Sigmoid colon (tissue), 7 donors: ENCODE measurements around the gene SUMF2. TPM values are rescaled to one million over a fixed set of nuclear protein-coding genes. Genes with fewer than 3 reads are reported as not detected.
A peak's percentile ranks its signal among the peaks of the same experiment; 100 is the strongest.
"Not testable (repeated sequence)": the region's sequence is repeated elsewhere in the genome, so short reads cannot be mapped to it uniquely, and the experiment has no call there.

Source experiments
- DNase-seq: peaks from one replicate; pipeline ENCODE4 v3.0.0-alpha.2; 2019
- H3K27ac ChIP-seq, 4 donors: fragments of 200-600 bp; sonication (generic); one replicate each; pipeline ENCODE4 v1.5.1; 2016 to 2019; ENCODE audit warnings: mild to moderate bottlenecking in 1 of 4
- H3K27me3 ChIP-seq, 3 donors: fragments of 200-600 bp; sonication (generic); one replicate each; pipeline ENCODE4 v1.5.1; 2019; ENCODE audit warnings: mild to moderate bottlenecking in 1 of 3
- H3K36me3 ChIP-seq, 4 donors: fragments of 200-600 bp; sonication (generic); one replicate each; pipeline ENCODE4 v1.5.1; 2016 to 2019
- H3K4me1 ChIP-seq, 4 donors: fragments of 200-600 bp; sonication (generic); one replicate each; pipeline ENCODE4 v1.5.1; 2017 to 2019
- H3K4me3 ChIP-seq, 4 donors: fragments of 200-600 bp; sonication (generic); one replicate each; pipeline ENCODE4 v1.5.1; 2017 to 2019; ENCODE audit warnings: mild to moderate bottlenecking in 2 of 4, moderate library complexity in 1 of 4
- H3K9me3 ChIP-seq, 4 donors: fragments of 200-600 bp in 3 of 4; sonication (generic) in 3 of 4; one replicate each; pipeline versions ENCODE4 v1.5.1 to v1.6.1; 2013 to 2019
- CTCF ChIP-seq, 4 experiments: fragments of 450-650 bp in 3 of 4; fragments of 200-600 bp in 1 of 4; IDR thresholded peaks; one replicate each; pipeline ENCODE4 v1.5.1; 2016 to 2019; ENCODE audit warnings: antibody characterized with exemption in 4 of 4, mild to moderate bottlenecking in 3 of 4, moderate library complexity in 2 of 4
- EP300 ChIP-seq, 4 donors: sonication (generic); formaldehyde crosslinking; IDR thresholded peaks; one replicate each; pipeline ENCODE4 v1.6.1; 2017; ENCODE audit warnings: antibody characterized with exemption in 4 of 4
- POLR2A ChIP-seq, 2 donors: fragments of 450-650 bp; IDR thresholded peaks; one replicate each; pipeline ENCODE4 v1.6.1; 2016; ENCODE audit warnings: antibody characterized with exemption in 2 of 2, mild to moderate bottlenecking in 2 of 2, moderate library complexity in 2 of 2
- POLR2AphosphoS5 ChIP-seq, 4 donors: sonication (generic); formaldehyde crosslinking; IDR thresholded peaks; one replicate each; pipeline ENCODE4 v1.6.1; 2017; ENCODE audit warnings: antibody characterized with exemption in 4 of 4
- WGBS, 2 donors: extraction: QIAGEN DNeasy Blood & Tissue Kit; methylation state at CpG; one replicate each; pipeline ENCODE4 v1.1.7; 2013; 5-methylcytosine and 5-hydroxymethylcytosine counted together
- intact Hi-C: fragments of 100-400 bp; cut with DNase I; formaldehyde crosslinking; loops from one replicate; pipeline ENCODE4 v1.15.1; 2023
- polyA plus RNA-seq, 3 donors: library from polyadenylated mRNA; stranded (reverse); fragments of 200-250 nt; gene quantifications; one replicate each; pipeline ENCODE4 v1.2.3, GENCODE V29; 2013
- total RNA-seq, 4 donors: library from RNA; depleted of rRNA; stranded (reverse); fragments of >200 nt; gene quantifications; one replicate each; pipeline ENCODE4 v1.1.0, GENCODE V29; 2016
- donor health status: healthy with polysubstance abuse.
- donor health status: Bipolar disorder and iron deficiency.
- donor health status: healthy.

SUMF2 gene
- total and polyA plus RNA-seq, 7 donors: 24.6 to 107 (median 90.4) TPM

GRCh38 chr7:56046721-56047445 is 17.2 kb upstream of the SUMF2 start:
- Histone ChIP-seq H3K36me3 (peaks cover 0 to 4% (median 0%) of the 10 kb centered on the region in 4 donors), H3K4me3 (no peak overlapping the region), H3K4me1 (peaks cover 0 to 49% (median 43%) of the 10 kb centered on the region in 4 donors), H3K27me3 (no peaks in the 10 kb centered on the region), H3K27ac (peak overlapping the region; percentile 38 to 97 (median 81)), H3K9me3 (no peaks in the 10 kb centered on the region)
- 17 to 55% methylated on average over 5 of the region's 5 CpGs for WGBS, 2 donors
- intact Hi-C loops: no loop called here
- peak in 1 of 4 donors; percentile 10 for TF ChIP-seq EP300 (IDR thresholded peaks at IDR 0.05)
- peak in 3 of 4 donors; percentile 60 to 83 (median 80) for TF ChIP-seq POLR2AphosphoS5 (IDR thresholded peaks at IDR 0.05)
- no peak for TF ChIP-seq CTCF (IDR thresholded peaks at IDR 0.05)
- TF ChIP-seq POLR2A (IDR thresholded peaks at IDR 0.05): no peak
- DNase-seq: no peak

GRCh38 chr7:56047446-56048116 is 16.5 kb upstream of the SUMF2 start:
- H3K27me3 ChIP-seq, intact Hi-C loops, DNase-seq, H3K4me3 ChIP-seq, H3K9me3 ChIP-seq, H3K36me3 ChIP-seq: not testable (repeated sequence)
- 54 to 83% methylated on average over 11 of the region's 11 CpGs for WGBS, 2 donors
- Histone ChIP-seq H3K27ac (peak overlapping the region; percentile 38 to 97 (median 81)), H3K4me1 (peaks cover 0 to 55% (median 47%) of the 10 kb centered on the region in 4 donors)

- no peak for DNase-seq
- peak overlapping the region; percentile 38 to 97 (median 81) for H3K27ac ChIP-seq
- H3K9me3 ChIP-seq: no peaks in the 10 kb centered on the region
- 91 to 93% methylated on average over 1 of the region's 1 CpG for WGBS, 2 donors
- H3K36me3 ChIP-seq: peaks cover 0 to 5% (median 0%) of the 10 kb centered on the region in 4 donors
- TF ChIP-seq EP300 (IDR thresholded peaks at IDR 0.05) (no peak), POLR2A (IDR thresholded peaks at IDR 0.05) (no peak), CTCF (IDR thresholded peaks at IDR 0.05) (no peak), POLR2AphosphoS5 (IDR thresholded peaks at IDR 0.05) (no peak)
- H3K4me1 ChIP-seq: peaks cover 0 to 61% (median 53%) of the 10 kb centered on the region in 4 donors
- no peaks in the 10 kb centered on the region for H3K27me3 ChIP-seq
- H3K4me3 ChIP-seq: no peak overlapping the region
- intact Hi-C loops: no loop called here
These were observed 15.8 kb upstream of the SUMF2 start for GRCh38 chr7:56048245-56048644.

GRCh38 chr7:56048763-56049162 is 15.3 kb upstream of the SUMF2 start:
- H3K27me3 ChIP-seq, H3K9me3 ChIP-seq, intact Hi-C loops, DNase-seq, H3K4me3 ChIP-seq, H3K36me3 ChIP-seq: not testable (repeated sequence)
- WGBS, 2 donors: 31 to 65% methylated on average over 8 of the region's 8 CpGs
- H3K4me1 ChIP-seq: peaks cover 0 to 65% (median 56%) of the 10 kb centered on the region in 4 donors
- H3K27ac ChIP-seq: peak overlapping the region; percentile 34 to 97 (median 62)

- Histone ChIP-seq H3K27ac (peak overlapping the region; percentile 82 to 97 (median 90)), H3K36me3 (peaks cover 0 to 32% (median 16%) of the 10 kb centered on the region in 4 donors), H3K4me1 (peaks cover 0 to 69% (median 56%) of the 10 kb centered on the region in 4 donors), H3K9me3 (no peaks in the 10 kb centered on the region), H3K4me3 (peak overlapping the region; percentile 60 to 92 (median 81)), H3K27me3 (no peaks in the 10 kb centered on the region)
- DNase-seq: no peak
- intact Hi-C loops: loop anchor here (5.0 to 10.0 kb wide), 3 partner anchors 84 to 686 kb away; partner anchors contain the start of genes LANCL2 and ZNF713
- no peak for TF ChIP-seq POLR2AphosphoS5 (IDR thresholded peaks at IDR 0.05)
- TF ChIP-seq POLR2A (IDR thresholded peaks at IDR 0.05): no peak
- TF ChIP-seq EP300 (IDR thresholded peaks at IDR 0.05): no peak
- TF ChIP-seq CTCF (IDR thresholded peaks at IDR 0.05): no peak
- 0 to 1% methylated on average over 9 of the region's 9 CpGs for WGBS, 2 donors
These were observed 13.1 kb upstream of the SUMF2 start for GRCh38 chr7:56051053-56051338.
